ENCODE data around the gene TRRAP. TPM values are rescaled to one million over a fixed set of nuclear protein-coding genes. Genes with fewer than 3 reads are reported as not detected.

TRRAP gene
- total and polyA plus RNA-seq, 4 donors: 4.3 to 22.7 (median 10.1) TPM

DNA sequence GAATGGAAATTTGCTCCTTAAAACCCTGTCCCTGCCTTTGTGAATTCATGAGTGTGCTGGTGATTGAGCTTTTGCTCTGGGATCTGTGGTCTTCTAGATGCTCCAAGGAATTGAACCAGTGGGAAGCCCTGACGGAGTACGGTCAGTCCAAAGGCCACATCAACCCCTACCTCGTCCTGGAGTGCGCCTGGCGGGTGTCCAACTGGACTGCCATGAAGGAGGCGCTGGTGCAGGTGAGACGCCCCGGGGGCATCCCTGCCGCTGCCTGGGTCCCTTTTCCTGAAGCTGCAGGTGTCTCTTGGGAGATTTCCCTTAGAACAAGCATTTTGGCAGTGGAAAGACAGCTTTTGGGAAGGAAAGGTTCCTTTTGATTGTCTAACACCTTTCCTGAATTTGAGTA is 100.3 kb downstream of the TRRAP start:
- WGBS: 89% methylated on average over 9 of the region's 9 CpGs
- Histone ChIP-seq H3K4me3 (ENCODE audit: low read depth in 1 of 3, low read length in 3 of 3) (no peak overlapping the region), H3K9ac (ENCODE audit: low read depth in 1 of 2, low read length in 2 of 2) (no peak overlapping the region), H3K4me1 (ENCODE audit: control insufficient read depth in 4 of 4, insufficient read depth in 4 of 4, low read length in 3 of 4) (no peaks in the 10 kb centered on the region), H3K27ac (ENCODE audit: low read depth in 1 of 2, low read length in 2 of 2) (no peak overlapping the region), H3K36me3 (ENCODE audit: control insufficient read depth in 4 of 4, insufficient read depth in 3 of 4, low read depth in 1 of 4, low read length in 3 of 4) (peaks cover 20 to 88% (median 74%) of the 10 kb centered on the region in 4 donors), H3K9me3 (ENCODE audit: control insufficient read depth in 4 of 4, low read length in 3 of 4) (no peaks in the 10 kb centered on the region), H3K27me3 (ENCODE audit: control insufficient read depth in 4 of 4, insufficient read depth in 4 of 4, low read length in 3 of 4) (no peaks in the 10 kb centered on the region)
- TF ChIP-seq TAF1 (conservative IDR thresholded peaks at IDR 0.05) (no peak), RAD21 (IDR thresholded peaks at IDR 0.05) (no peak), JUND (IDR thresholded peaks at IDR 0.05) (no peak), HNF4A (conservative IDR thresholded peaks at IDR 0.05) (no peak), SP1 (IDR thresholded peaks at IDR 0.05) (no peak), RXRA (IDR thresholded peaks at IDR 0.05) (no peak), HNF4G (IDR thresholded peaks at IDR 0.05) (no peak), GABPA (IDR thresholded peaks at IDR 0.05 in 1 of 2, conservative IDR thresholded peaks at IDR 0.05 in 1 of 2) (no peak)
- TF ChIP-seq, protein P1, sequence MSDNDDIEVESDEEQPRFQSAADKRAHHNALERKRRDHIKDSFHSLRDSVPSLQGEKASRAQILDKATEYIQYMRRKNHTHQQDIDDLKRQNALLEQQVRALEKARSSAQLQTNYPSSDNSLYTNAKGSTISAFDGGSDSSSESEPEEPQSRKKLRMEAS (IDR thresholded peaks at IDR 0.05): no peak
- TF ChIP-seq, protein P2, sequence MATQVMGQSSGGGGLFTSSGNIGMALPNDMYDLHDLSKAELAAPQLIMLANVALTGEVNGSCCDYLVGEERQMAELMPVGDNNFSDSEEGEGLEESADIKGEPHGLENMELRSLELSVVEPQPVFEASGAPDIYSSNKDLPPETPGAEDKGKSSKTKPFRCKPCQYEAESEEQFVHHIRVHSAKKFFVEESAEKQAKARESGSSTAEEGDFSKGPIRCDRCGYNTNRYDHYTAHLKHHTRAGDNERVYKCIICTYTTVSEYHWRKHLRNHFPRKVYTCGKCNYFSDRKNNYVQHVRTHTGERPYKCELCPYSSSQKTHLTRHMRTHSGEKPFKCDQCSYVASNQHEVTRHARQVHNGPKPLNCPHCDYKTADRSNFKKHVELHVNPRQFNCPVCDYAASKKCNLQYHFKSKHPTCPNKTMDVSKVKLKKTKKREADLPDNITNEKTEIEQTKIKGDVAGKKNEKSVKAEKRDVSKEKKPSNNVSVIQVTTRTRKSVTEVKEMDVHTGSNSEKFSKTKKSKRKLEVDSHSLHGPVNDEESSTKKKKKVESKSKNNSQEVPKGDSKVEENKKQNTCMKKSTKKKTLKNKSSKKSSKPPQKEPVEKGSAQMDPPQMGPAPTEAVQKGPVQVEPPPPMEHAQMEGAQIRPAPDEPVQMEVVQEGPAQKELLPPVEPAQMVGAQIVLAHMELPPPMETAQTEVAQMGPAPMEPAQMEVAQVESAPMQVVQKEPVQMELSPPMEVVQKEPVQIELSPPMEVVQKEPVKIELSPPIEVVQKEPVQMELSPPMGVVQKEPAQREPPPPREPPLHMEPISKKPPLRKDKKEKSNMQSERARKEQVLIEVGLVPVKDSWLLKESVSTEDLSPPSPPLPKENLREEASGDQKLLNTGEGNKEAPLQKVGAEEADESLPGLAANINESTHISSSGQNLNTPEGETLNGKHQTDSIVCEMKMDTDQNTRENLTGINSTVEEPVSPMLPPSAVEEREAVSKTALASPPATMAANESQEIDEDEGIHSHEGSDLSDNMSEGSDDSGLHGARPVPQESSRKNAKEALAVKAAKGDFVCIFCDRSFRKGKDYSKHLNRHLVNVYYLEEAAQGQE (IDR thresholded peaks at IDR 0.05): no peak
- TF ChIP-seq, protein P3, sequence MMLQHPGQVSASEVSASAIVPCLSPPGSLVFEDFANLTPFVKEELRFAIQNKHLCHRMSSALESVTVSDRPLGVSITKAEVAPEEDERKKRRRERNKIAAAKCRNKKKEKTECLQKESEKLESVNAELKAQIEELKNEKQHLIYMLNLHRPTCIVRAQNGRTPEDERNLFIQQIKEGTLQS (IDR thresholded peaks at IDR 0.05): no peak
- DNase-seq (ENCODE audit: low spot score): no peak

DNA sequence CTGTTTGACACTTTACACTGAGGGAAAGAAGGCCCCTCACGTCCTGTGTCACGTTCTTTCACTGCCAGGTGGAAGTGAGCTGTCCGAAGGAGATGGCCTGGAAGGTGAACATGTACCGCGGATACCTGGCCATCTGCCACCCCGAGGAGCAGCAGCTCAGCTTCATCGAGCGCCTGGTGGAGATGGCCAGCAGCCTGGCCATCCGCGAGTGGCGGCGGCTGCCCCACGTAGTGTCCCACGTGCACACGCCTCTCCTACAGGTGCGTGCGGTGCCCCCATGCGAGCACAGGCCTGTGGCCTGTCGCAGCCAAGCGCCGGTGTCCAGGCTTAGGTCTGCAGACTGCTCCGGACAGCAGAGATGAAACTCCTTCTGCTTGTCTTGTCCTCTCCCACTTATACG is 103.4 kb downstream of the TRRAP start:
- TF ChIP-seq, protein P3 (IDR thresholded peaks at IDR 0.05): no peak
- TF ChIP-seq FOXA2 (IDR thresholded peaks at IDR 0.05) (no peak), FOXA1 (IDR thresholded peaks at IDR 0.05) (no peak), GABPA (IDR thresholded peaks at IDR 0.05 in 1 of 2, conservative IDR thresholded peaks at IDR 0.05 in 1 of 2) (no peak)
- TF ChIP-seq, protein P2 (IDR thresholded peaks at IDR 0.05): no peak
- Histone ChIP-seq H3K4me3 (ENCODE audit: low read depth in 1 of 3, low read length in 3 of 3) (no peak overlapping the region), H3K9ac (ENCODE audit: low read depth in 1 of 2, low read length in 2 of 2) (no peak overlapping the region), H3K4me1 (ENCODE audit: control insufficient read depth in 4 of 4, insufficient read depth in 4 of 4, low read length in 3 of 4) (no peaks in the 10 kb centered on the region), H3K36me3 (ENCODE audit: control insufficient read depth in 4 of 4, insufficient read depth in 3 of 4, low read depth in 1 of 4, low read length in 3 of 4) (peaks cover 17 to 87% (median 80%) of the 10 kb centered on the region in 4 donors), H3K27me3 (ENCODE audit: control insufficient read depth in 4 of 4, insufficient read depth in 4 of 4, low read length in 3 of 4) (no peaks in the 10 kb centered on the region), H3K9me3 (ENCODE audit: control insufficient read depth in 4 of 4, low read length in 3 of 4) (peaks cover 0 to 4% (median 0%) of the 10 kb centered on the region in 4 donors), H3K27ac (ENCODE audit: low read depth in 1 of 2, low read length in 2 of 2) (no peak overlapping the region)
- WGBS: 96% methylated on average over 23 of the region's 23 CpGs
- no peak for DNase-seq (ENCODE audit: low spot score)
